ENCODE data around the gene DHX40.

DNA sequence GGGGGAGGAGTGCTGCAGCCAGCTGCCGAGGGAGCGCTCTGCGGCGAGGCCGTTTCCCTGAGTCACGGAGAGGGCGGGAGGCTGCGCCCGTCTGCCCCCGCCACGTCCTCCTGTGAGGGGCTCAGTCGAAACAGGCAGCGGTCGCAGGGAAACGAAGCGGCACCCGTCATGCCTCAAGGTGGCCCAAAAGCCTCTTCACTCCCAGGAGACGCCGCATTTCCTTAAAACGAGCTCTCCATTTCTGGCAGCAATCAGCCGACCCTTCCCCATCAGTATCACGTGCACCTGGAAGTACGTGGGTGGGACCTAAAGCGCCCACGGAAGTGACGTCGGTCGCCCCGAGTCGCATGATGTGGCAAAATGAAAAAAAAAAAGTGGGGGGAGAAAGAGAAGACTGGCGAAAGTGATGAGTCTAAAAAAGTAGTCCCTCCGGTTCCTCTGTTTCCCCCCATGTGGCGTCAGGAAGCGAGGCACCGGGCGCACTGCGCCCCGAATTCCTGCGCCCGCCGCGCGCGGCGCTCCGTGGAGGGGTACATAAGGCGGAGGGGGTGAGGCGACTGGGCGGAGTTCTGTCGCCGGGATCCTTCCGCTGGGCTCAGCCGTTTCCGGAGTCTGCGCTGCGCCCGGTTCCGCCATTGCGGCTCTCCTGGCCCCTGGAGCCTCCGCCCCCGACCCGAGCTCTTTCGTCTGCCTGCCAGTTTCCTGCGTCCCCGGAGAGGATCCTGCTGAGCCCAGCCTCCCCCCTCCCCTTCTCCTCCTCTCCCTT is 54.1 kb downstream of the DHX40 start, which contains the start of gene CLTC:
- TF ChIP-seq POLR2AphosphoS5 (IDR thresholded peaks at IDR 0.05; ENCODE audit: borderline replicate concordance, low read depth, low read length), result peak; percentile 93
- TF ChIP-seq EZH2 (IDR thresholded peaks at IDR 0.05), result no peak

Data from SK-N-MC (cell line).